NCI-H1436 (cell line): ENCODE data around the gene RIMOC1.

Experiments
- DNase-seq: peaks from one replicate; lab custom pipeline; 2025; lab: John Stamatoyannopoulos, UW

Gene RIMOC1, protein sequence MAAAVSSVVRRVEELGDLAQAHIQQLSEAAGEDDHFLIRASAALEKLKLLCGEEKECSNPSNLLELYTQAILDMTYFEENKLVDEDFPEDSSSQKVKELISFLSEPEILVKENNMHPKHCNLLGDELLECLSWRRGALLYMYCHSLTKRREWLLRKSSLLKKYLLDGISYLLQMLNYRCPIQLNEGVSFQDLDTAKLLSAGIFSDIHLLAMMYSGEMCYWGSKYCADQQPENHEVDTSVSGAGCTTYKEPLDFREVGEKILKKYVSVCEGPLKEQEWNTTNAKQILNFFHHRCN

DNA sequence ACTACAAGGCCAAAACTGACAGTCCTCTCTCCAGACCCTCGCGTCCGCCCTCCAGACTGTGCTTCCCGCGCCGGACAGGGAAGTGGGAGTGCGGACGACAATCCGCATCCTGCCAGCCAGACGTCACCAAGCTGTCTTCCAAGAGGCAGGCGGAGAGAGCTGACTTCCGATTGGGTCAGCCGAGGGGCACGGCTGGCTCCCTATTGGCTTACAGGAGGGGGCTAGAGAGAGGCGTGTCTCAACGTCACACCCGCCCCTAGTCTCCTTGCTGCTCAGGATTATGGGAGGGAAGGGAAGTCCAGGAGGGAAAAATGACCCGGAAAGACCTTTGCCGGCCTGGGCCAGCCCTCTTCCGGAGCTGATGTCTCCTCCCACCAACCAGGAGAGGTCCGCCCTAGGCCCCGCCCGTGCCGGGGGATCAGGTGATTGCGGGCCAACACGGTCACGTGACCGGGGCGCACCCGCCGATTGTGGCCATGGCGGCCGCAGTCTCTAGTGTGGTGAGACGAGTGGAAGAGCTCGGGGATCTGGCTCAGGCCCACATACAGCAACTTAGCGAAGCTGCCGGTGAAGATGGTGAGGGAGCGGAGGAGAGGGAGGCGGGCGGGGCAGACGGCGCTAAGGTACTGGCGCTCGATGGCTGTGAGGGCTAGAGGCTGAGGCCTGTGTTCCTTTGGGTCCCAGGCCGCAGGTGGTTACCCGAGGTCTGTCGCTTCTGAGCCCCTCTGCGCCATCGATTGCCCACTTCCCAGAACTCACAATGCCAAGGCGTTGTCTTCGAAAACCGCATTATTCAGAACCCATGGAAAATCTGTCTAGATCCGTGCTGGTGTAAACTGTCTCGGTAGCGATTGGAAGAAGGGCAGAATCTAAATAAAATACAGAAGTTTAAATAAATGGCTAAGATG lies at the start of gene RIMOC1:
Gene RIMOC1 (plus strand): TSS at position 453 of the 908 bp plus-strand sequence. CDS start 24 bp downstream, at position 477.
- peak; percentile 93 for DNase-seq

DNA sequence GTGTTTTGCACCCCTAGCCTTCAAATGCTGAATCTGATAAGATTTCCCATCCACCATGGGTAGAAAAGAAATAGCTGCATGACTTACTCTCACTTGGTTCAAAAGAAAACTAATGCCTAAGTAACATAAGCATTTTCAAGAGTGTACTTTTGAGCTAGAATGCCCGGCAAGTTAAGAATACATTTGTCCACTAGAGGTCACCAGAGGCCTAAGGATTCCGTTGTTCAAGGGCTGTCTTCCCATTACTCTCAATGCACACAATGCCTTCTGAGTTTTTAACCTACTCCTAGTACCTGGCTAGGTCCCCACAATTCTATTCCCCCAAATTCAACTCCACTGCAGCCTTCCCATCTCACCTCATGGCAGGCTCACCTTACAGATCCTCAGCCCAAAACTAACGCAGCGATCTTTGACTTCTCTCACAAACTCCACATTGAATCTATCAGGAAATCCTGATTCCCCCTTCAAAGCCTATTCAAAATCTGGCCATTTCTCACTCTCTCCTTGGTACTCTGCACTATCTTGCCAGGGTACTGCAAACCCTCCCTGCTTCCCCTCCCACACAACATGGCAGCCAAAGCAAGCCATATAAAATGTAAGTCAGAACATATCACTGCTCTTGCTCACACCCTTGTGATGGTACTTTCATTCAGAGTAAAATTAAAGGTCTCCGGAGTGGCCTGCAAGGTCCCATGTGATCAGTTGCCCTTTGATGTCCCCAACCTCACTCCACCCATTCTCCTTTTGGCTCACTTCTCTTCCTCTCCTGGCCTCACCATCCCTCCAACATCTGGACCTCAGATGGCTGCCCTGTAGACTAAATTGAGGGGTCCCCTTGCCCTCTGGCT lies 47.3 kb upstream of the RIMOC1 start:
- peak; percentile 50 for DNase-seq

DNA sequence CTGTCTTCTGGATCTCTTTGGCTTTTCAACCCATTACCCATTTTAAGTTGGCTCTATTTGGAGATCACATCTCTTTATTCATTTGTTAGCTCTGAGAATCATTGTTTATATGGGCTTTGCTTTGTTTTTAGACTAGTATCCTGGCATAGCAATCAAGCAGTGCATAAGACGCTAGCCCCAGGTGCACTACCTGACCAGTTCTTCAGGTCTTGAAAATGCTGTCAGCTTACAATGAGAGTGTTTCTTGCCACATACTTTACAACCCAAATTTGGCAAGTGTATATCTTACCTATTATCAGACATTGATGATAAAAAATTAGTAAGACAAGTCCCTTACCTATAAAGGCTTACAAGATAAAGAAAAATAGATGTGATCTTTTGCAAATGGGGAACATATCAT lies 46.2 kb upstream of the RIMOC1 start:
- DNase-seq: no peak

DNA sequence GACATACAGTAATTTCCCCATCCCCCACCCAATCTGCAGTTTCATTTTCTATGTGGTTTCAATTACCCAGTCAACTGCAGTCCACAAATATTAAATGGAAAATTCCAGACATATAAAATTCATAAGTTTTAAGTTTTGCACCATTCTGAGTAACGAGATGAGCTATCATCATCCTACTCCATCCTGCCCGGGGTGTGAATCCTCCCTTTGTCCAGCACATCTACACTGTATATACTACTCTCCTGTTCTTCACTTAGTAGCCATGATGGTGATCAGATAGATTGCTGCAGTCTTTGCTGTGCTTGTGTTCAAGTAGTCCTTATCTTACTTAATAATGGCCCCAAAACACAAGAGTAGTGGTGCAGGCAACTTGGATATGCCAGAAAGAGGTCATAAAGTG lies 45.3 kb upstream of the RIMOC1 start:
- DNase-seq: no peak

DNA sequence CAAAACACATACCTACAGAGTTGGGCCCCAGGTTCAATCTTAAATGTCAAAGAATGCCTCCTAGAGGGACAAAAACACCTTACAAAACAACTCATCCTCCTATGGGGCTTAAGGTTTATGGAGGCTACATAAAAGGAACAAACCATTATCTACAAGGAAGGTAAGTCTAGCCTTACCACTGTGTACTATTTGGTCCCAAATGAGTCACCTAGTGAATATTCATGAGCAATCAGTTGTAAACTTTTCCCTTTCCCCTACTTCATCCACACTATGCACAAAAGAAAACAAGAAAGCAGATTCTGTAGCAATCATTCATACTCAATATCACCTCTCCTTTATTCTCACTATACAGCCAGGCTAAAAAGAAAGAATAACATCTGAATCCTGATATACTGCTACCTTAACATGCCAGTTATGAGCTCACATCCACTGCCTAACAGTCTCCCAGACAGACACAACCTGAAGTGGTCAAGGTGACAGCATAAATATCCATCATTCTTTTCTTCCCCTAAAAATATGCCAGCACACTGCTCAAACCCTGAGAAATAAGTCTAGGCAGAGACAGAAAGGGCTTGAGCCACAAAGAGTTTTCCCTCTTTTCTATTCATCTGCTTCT lies 40.2 kb upstream of the RIMOC1 start:
- no peak for DNase-seq

DNA sequence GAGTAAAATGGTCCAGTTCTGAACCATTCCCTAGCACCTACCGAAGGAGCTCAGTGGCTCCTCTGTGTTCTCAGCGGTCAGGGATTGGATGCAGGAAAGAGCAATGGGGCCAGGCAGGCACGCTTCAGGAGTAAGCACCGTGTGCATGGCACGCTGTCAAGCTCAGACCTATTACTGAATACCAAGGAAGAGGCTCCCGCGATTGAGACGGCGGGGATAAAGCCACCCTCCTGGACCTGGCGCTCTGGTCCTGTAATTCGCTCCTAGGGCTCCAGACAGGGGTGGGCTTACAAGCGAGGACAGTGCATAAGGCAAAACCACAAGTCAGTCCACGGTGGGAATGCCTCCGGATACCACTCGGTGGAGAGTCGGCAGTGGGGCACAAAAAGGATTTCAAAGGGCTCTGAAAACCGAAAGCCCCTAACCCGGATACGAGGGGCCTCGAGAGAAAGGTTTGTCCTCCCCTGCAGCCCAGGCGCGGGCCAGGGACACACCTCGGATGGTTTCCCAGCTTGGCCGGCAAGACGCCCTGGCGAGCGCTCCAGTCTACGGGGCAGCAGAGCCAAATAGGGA lies 34.9 kb upstream of the RIMOC1 start:
- no peak for DNase-seq

DNA sequence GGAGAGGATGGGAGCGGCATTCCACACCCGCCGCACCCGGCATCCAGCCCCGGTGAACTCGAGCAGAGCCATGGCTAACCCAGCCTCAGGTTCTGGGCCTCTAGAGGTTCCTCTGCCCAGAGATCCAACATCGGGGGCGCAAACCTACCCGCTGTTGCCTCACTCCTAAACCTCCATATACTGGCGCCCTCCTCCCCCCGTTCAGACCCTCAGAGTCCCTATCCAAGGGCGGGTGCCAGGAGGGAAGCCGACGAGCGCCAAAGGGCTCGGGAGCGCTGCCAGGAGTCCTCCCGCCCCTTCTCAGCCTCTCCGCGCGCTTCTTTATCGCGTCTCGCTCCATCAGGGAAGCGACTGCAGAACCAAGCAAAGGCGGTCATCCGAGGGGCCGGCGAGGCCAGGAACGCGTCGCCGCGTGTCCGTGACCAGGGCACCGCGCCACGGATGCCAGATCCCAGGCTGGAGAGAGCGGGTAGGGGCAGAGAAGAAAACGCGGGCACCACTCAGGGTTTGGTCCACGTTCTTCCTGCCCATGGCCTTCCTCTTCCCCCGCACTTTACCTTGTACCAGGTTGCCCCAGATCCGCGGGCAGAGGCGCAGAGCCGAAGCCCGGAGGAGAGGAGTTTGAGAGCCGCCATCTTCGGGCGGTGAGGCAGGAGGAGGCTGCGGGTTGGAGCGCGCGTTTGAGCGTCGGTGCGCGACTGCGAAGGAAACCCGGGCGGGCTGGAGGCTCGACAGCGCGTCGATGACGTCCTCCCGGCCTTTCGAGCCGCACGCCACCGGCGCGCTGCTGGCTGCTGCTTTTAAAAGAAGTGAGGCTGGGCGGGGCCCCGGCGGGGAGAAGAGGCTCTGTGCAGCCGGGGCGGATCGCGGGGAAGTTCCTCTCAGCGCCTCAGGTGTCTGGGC lies 34.2 kb upstream of the RIMOC1 start, which contains the start of gene OXCT1:
Gene OXCT1 (minus strand): TSS at position 702 of the 903 bp plus-strand sequence. CDS start 67 bp downstream, at position 635.
- peak; percentile 80 for DNase-seq

DNA sequence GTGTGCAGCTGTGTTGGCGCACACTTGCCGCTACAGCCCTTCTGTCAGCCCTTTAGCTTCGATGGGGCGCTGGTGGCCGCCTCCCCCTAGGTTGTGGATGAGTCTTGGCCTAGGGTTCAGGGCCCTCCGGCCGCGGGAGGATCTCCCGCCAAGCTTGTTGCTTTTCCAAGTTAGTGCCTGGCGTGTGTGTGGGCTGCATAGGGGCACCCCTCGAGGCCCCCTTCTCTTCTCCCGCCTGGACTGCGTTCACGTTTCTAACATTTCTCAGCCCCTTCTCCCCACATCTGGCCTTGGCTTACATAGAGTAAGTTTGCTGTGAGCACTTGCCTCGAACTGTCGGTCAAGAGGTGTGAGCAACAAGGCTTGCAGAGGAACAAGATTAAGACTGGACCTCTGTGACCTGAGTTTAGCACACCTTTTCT lies 33.5 kb upstream of the RIMOC1 start:
- DNase-seq: no peak

DNA sequence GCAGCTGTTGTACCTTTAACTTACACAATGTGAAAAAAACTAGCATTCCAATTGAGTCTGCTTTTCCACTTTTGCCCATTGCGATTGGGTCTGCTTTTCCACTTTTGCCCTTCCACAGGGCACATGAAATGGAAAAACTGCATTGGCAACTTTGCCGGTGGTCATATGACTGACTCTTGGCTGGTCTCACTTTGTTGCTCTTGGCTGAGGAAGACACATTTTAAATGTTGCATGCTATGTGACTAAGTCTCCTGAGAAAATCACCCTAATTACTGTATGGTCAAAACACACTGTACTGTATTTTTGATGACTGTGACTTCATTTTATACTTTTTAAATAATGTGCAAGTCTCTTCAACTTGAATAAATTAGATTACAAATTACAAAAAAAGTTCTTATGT lies 32.3 kb upstream of the RIMOC1 start:
- DNase-seq: no peak

DNA sequence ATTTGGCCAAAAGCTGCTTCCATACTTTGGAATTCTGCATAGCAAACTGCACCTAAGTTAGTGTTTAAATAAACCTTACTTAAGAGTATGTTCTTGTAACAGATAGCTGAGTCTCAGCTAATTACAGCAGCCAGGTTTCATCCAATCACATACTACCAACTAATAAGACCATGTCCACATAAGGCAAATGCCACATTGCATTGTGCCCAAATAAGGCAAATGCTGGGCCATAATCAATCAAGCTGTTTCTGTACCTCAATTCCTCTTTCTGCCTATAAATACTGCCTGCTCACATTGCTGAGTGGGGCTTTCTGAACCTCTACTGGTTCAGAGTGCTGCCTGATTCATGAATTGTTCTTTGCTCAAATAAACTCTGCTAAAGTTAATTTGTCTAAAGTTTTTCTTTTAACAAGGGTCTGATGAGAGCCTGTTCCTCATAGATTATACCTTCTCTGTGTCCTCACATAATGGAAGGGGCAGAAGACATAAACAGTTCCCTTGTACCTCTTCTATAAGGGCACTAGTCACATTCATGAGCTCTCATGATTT lies 29.6 kb upstream of the RIMOC1 start:
- no peak for DNase-seq

DNA sequence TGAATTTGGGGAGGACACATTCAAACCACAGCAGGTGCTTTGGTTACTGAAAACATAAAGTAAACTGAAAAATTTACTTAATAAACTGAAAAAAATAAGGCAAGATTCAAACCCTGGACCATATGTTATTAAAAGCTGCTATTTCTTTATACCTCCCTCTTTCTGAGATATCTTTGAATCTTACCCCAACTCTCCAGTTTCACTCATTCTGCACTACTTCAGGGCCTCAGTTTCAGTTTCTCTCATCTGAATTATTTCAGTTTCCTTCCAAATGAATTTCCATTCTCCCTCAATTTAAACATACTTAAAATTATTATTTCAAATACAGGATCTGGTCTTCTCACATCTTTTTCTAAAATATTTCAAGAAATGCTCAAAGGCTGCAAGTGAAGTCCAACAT lies 29.0 kb upstream of the RIMOC1 start:
- DNase-seq: no peak

DNA sequence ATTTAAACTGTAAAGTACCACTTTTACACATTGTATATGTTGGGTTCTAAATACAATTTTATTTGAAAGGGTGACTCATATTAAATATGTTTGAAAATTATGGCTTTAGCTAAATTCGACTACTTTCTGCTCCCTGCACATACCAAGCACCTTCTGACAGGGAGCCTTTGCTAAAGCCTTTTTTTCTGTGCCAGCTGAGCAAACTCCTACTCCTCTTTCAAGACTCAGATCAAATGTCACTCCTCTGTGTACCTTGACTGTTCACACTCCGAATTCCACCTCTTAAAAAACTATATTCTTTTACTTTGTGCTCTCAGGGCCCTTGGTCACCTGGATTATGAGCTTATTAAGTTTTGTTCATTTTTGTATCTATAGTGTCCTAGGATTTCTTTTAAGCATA lies 27.5 kb upstream of the RIMOC1 start:
- DNase-seq: no peak

DNA sequence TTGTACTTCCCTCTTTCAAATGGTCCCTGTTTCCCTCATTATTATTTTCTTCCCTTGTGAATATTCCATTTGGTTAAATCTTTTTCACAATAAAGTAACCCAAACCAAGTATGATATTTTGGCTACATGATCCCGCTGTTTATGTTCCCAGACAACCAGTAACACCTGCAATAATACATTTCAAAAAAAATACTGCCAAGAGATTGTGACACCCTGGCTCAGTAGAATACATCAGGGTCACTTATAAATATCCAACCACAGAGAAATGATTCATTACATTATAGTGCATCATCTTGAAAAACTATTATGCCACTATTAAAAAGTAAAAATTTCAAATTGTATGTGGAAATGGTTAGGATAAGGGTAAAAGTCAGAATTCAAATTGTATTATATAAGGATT lies 26.7 kb upstream of the RIMOC1 start:
- no peak for DNase-seq

DNA sequence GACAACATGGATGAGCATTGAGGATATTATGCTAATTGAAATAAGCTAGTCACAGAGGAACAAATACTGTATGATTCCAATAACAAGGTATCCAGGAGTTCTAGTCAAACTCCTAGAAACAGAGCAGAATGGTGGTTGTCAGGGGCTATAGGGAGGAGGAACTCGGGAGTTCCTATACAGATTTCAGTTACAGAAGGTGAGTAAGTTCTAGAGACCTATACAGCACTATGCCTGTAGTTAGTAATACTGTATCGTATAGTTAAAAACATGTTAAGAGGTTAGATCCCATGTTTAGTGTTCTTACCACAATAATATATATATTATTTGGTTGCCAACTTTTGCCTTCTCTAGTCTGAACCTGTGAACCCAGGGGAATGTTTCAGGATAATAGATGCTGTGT lies 26.0 kb upstream of the RIMOC1 start:
- DNase-seq: no peak

DNA sequence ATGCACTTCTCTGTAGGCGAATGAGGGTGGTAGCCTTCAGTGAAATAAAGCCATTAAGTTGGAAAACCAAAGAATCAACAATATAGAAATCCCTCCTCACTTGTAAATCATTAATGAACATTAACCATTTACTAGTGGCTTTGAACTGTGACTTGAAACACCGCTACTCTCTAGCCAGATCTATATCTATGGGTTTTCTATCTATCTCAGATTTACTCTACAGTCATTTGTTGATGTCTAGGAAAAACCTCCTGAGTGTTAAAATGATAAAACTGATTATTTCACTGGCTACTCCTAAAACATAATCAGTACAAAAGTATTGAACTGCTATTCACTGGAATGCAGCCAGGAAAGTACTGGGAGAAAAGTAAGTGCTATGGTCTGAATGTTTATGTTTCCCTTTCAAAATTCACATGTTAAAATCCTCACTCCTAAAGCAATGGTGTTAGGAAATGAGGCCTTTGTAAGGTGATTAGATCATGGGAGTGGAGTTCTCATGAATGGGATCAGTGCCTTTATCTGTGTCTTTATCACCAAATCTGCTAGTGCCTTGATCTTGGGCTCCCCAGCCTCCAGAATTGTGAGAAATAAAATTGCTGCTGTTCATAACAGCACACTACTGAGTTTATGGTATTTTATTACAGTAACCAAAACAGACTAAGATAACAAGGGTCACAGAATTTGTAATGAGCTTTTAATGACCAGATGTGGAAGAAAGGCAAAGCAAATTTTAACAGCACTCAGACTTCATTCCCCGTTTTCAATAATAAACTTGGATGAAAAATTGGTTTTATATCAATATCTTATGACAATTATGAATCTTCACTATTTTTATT lies 25.3 kb upstream of the RIMOC1 start:
- DNase-seq: no peak

DNA sequence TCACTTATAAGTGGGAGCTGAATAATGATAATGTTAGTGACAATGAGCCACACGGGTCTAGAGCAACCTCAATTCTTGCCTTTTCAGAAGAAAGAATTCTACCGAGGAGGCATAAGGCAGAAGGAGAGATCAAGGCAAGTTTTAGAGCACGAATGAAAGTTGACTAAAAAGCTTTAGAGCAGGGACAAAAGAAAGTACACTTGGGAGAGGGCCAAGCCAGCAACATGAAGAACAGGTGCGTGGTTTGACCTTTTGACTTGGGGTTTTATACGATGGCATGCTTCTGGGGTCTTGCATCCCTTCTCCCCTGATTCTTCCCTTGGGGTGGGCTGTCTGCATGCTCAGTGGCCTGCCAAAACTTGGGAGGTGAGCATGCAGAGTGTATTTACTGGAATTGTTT lies 21.4 kb upstream of the RIMOC1 start:
- no peak for DNase-seq

DNA sequence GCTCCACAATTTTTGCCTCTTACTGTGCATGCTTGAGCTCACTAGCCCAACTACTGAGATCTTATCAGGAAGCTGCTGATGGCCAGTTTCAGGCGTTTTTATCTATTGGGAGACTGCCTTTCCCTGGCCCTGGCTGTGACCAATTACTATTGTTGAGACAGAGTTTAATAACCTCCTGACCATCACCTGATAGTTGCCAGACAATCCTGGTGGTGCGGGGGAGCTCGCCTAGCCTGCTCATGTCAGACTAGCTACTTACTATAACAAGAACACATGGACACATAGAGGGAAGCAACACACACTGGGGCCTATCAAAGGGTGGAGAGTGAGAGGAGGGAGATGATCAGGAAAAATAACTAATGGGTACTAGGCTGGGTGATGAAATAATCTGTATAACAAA lies 20.9 kb upstream of the RIMOC1 start:
- no peak for DNase-seq

DNA sequence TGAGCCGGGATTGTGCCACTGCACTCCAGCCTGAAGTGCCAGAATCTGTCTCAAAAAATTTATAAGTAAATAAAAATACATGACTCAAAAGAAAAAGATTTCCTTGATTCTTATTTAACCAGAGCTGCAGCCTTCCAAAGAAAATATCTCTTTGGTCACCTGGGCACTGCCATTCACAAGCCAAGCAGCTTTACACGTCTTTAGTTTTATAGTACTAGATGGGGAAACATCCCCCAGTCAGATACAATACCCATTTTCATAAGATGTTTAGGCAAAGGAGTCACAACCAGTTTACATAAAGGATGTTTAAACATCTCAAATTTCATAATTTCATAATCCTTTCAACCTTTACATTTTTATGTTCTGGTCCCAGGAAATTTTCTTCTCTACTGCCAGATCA lies 20.2 kb upstream of the RIMOC1 start:
- no peak for DNase-seq

DNA sequence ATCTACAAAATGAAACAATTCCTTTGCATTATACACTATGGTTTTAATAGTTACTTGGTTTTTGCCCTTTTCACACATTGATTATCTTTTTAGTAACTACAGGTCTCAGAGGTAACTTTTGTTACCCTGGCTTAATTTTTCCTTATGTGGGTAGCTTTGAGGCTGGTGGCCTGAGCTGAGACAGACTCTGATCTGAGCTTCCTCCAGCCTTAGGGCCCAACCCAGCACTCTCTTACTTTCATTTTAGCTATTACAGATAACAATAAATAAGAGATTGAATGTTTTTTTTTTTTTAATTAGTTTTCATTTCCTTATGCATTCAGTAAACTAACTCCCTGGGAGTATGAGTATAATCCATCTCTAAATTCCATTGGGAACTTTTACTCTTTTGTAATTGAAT lies 18.9 kb upstream of the RIMOC1 start:
- no peak for DNase-seq
